GM08714 (cell line): ENCODE data around the gene MAPK11.

Source experiments
- H3K4me3 ChIP-seq: fragments of 200-500 bp; sonication (Bioruptor generic); 2 replicates; pipeline ENCODE4 v1.5.1; 2014; ENCODE audit warnings: mild to moderate bottlenecking, low read length, inconsistent platforms
- ZNF274 ChIP-seq: IDR thresholded peaks from 2 replicates; pipeline ENCODE4 v1.6.1; 2012; ENCODE audit warnings: mild to moderate bottlenecking, low read depth, low read length

Gene MAPK11

DNA sequence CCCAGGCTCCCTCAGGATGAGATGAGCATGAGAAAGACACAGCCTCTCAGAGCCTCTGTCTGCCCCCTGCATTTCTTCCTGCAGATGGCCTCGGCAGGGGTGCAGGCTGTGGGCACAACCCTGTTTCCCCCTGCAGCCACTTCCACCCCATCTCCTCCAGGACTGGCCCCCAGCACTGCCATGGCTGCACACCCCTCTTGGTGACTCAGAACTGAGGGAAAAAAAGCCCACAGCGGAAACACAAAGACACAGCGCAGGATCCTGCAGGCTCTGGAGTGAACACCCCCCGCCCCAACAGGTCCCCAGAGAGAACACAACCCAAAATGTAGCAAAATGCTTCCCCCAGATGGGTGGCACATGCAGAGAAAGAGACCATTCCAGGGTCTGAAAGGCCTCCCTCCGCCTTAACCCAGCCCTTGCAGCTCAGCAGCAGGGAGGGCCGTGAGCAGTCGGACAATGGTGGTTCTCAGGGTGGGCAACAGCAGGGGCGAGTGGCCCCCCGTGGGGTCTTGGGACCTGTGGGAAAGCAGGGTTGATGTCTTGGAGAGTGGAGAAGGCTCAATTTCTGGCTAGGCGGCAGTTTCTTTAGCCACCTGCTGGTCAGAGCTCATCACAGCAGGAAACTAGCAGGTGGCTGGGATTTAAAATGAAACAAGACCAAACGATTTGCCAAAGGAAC, 33.3 kb downstream of the MAPK11 start:
- no peak for TF ChIP-seq ZNF274
- H3K4me3 ChIP-seq = no peak overlapping the region

DNA sequence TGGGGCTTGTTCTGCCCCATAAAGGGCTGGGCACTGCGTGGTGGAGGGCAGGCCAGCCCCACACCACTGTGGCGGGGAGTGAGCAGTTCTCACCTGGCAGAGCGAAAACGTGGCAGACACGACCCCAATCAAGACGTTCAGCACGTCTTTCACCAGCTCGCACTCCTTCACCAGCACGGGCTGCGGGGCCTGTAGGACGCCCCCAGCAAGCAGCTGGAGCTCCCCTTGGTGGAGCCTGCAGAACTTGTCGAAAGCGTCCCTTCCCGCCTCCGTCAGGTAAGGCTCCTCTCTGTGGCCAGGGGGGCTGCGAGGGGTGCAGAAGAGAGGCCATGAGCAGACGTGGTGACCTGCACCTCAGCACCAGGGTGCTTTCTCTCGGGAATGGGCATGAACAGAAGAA, 37.0 kb downstream of the MAPK11 start:
- no peak for TF ChIP-seq ZNF274
- H3K4me3 ChIP-seq = no peak overlapping the region

DNA sequence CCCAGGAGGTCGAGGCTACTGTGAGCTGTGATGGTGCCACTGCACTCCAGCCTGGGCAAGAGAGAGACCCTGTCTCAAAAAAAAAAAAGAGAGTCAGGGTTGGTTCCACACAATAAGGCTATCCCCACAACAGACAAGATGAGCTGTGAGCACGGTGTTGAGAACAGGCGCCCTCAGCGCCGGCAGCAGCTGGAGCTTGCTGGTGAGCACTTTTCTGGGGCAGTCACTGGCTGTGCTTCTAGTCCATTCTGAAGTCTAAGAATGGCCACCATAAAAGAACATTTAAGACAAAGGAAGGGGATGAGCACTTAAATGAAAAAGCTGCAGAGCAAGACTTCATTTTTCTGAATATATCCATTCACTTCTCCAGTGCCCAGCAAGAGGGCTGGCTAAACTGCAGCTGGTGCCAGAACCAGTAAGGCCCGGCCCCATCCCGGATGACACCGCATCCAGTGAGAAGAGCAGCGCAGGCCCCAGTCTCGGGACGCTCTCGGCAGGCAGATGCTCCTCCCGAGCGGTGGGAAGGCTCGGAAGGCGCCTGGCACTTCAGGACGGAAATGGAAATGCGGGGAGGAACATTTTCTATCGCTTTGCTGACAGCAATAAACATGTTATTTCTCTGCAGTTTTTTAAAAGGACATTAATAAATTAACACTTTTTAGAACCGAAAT, 37.6 kb downstream of the MAPK11 start:
- no peak overlapping the region for H3K4me3 ChIP-seq
- TF ChIP-seq ZNF274 = no peak

GRCh38 chr22:50229370-50229769, 40.8 kb downstream of the MAPK11 start:
- no peak overlapping the region for H3K4me3 ChIP-seq
- TF ChIP-seq ZNF274 = no peak

GRCh38 chr22:50228366-50228765, 41.8 kb downstream of the MAPK11 start:
- TF ChIP-seq ZNF274 = no peak

DNA sequence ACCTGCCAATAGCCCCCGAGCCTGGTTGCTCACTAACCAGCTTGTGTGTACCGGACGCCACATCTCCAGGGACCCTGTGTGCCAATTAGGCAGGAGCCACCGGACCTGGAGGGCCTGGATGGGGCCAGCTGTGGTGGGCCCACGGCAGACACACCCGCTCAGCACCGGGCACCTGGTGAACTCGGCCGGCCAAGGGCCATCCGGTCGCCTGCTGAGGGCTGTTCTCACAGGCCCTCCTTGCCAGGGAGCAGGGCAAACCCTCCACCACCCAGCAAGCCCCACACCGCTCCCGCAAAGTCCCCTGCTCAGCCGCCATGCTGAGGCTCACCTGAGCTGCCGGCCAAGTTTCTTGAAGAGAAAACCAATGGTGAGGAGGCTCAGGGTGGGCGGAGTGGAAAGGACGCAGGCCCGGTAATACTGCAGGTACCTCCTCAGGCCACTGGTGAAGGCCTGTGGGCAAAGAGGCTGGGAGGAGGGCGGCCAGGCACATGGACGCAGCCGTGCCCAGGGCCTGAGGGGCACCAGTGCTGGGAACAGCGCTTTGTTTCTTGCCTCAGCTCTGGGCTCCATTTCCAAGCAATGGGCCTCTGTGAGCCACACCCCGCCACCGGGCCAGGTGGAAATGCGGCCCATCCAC, 42.5 kb downstream of the MAPK11 start:
- no peak for TF ChIP-seq ZNF274
- no peak overlapping the region for H3K4me3 ChIP-seq

More at GRCh38 chr22:50228366-50228765, 41.8 kb downstream of the MAPK11 start:
- H3K4me3 ChIP-seq = no peak overlapping the region

- TF ChIP-seq ZNF274 = no peak
- no peak overlapping the region for H3K4me3 ChIP-seq
These were observed 43.4 kb downstream of the MAPK11 start for GRCh38 chr22:50226875-50227165.

DNA sequence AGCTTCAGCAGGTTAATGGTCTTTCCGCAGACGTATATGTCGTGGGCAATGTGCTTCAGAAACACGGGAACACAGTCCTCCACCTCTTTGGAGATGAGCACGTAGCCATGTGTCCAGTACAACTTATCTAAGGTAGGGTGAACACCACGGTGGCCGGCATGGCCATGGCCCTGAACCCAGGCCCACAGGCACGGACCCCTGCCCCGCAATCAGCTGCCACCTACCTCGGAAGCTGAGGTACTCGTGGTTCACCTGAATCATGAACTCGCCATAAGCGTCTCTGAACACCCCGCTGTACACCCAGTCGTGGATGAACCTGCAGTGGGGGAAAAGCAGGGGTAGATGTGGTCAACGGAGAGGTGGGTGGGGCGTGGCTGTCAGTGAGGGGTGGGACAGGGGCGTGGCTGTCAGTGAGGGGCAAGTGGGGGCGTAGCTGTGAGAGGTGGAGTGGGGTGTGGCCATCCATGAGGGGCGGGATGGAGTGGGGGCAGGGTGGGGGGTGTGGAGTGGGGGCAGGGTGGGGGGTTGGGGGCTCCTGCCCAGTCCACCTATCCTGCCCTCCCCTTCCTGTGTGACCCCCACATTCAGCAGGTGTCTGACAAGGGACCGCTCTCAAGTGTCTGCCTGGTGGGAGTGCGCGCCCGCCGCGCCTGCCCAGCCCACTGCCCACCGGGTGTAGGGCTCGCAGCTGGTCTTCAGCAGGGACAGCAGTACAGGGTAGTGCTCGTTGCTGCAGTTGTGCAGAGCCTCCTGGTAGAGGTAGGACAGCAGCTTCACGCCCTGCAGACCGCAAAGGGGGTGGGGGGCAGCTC, 43.9 kb downstream of the MAPK11 start:
- no peak overlapping the region for H3K4me3 ChIP-seq
- no peak for TF ChIP-seq ZNF274

DNA sequence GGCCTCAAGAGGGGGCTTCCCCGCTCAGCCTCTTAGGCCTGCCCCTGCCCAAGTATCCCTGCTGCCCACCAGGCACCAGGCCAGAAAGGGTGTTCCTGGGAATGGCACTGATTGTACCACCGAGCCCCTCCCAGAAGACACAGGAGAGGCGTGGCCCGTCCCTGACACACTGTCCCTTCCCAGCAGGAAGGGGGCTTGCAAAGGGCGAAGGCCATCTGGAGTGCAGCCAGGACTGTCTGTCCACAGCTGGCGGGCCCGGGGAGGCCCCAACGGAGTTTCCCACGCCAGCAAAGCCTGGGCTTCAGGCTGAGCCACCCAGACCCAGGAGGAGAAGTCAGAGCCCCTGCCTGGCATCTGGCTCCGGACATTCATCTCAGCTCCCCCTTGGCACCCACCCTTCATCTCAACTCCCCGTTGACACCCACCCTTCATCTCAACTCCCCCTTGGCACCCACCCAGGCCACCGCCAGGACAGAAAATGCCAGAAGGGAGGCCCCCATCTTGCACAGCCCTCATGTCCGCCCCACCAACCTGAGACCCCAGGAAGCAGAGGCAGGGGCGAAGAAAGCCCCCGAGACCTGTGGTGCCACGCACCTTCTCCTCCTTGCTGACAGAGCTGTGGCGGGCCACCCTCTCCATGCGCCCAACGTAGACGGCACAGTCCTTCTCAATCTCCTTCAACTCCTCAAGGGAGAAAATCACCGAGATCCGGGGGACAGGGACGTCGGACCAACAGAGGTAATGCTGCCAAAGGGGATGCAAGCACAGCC, 44.8 kb downstream of the MAPK11 start:
- H3K4me3 ChIP-seq = no peak overlapping the region
- no peak for TF ChIP-seq ZNF274

DNA sequence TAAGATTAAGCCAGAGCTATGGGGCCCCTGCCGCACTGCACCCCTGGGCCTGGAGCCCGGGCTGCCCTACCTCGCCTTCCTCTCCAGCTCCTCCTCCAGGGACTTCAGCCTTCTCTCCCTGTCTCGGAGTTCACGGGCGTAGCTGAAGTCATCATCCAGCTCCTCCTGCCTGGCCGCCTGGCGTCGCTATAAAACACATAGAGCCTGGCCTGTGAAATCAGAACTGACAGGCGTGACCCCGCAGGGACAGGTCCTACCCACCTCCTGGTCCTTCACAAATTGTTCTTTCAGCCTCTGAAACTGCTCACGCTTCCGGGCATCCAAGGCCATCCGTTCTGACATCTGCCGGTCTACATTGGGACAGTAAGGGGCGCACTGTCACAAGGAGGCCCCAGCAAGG, 46.1 kb downstream of the MAPK11 start:
- TF ChIP-seq ZNF274 = no peak
- no peak overlapping the region for H3K4me3 ChIP-seq

GRCh38 chr22:50222508-50222907, 47.7 kb downstream of the MAPK11 start:
- no peak for TF ChIP-seq ZNF274
- H3K4me3 ChIP-seq = no peak overlapping the region

- no peak overlapping the region for H3K4me3 ChIP-seq
- TF ChIP-seq ZNF274 = no peak
These were observed 48.5 kb downstream of the MAPK11 start for GRCh38 chr22:50221410-50222300.
